Measurements from ENCODE around the gene ATG7.
A peak's percentile ranks its signal among the peaks of the same experiment; 100 is the strongest.
"Not testable (repeated sequence)": the region's sequence is repeated elsewhere in the genome, so short reads cannot be mapped to it uniquely, and the experiment has no call there.

ATG7 gene

GRCh38 chr3:11254876-11255275, 17.3 kb upstream of the ATG7 start:
- Histone ChIP-seq H3K27me3 (ENCODE audit: control insufficient read depth in 1 of 2, insufficient read depth in 2 of 2, low read length in 2 of 2) (no peaks in the 10 kb centered on the region), H3K4me3 (ENCODE audit: low read depth in 1 of 2, low read length in 2 of 2) (no peak overlapping the region), H3K9ac (ENCODE audit: low read length) (no peak overlapping the region), H3K4me1 (ENCODE audit: insufficient read depth, low read length) (no peaks in the 10 kb centered on the region), H3K27ac (ENCODE audit: low read depth, low read length) (no peak overlapping the region), H3K36me3 (ENCODE audit: insufficient read depth, low read length) (peaks cover 7% of the 10 kb centered on the region), H3K9me3 (ENCODE audit: low read length) (no peaks in the 10 kb centered on the region)

GRCh38 chr3:11255537-11255936, 16.7 kb upstream of the ATG7 start:
- H3K27ac ChIP-seq (ENCODE audit: low read depth, low read length); H3K4me3 ChIP-seq (ENCODE audit: low read depth in 1 of 2, low read length in 2 of 2); H3K4me1 ChIP-seq (ENCODE audit: insufficient read depth, low read length); H3K9ac ChIP-seq (ENCODE audit: low read length); H3K9me3 ChIP-seq (ENCODE audit: low read length); H3K27me3 ChIP-seq (ENCODE audit: control insufficient read depth in 1 of 2, insufficient read depth in 2 of 2, low read length in 2 of 2); H3K36me3 ChIP-seq (ENCODE audit: insufficient read depth, low read length): not testable (repeated sequence)

- H3K4me1 ChIP-seq (ENCODE audit: insufficient read depth, low read length), result no peaks in the 10 kb centered on the region
- no peaks in the 10 kb centered on the region for H3K27me3 ChIP-seq (ENCODE audit: control insufficient read depth in 1 of 2, insufficient read depth in 2 of 2, low read length in 2 of 2)
These were observed 13.2 kb upstream of the ATG7 start for GRCh38 chr3:11258958-11259357.

GRCh38 chr3:11260460-11260859, 11.7 kb upstream of the ATG7 start:
- H3K4me1 ChIP-seq (ENCODE audit: insufficient read depth, low read length), result no peaks in the 10 kb centered on the region
- H3K36me3 ChIP-seq (ENCODE audit: insufficient read depth, low read length), result peaks cover 7% of the 10 kb centered on the region
- H3K27me3 ChIP-seq (ENCODE audit: control insufficient read depth in 1 of 2, insufficient read depth in 2 of 2, low read length in 2 of 2), result no peaks in the 10 kb centered on the region
- no peak overlapping the region for H3K27ac ChIP-seq (ENCODE audit: low read depth, low read length)
- H3K9ac ChIP-seq (ENCODE audit: low read length), result no peak overlapping the region
- H3K4me3 ChIP-seq (ENCODE audit: low read depth in 1 of 2, low read length in 2 of 2), result no peak overlapping the region
- no peaks in the 10 kb centered on the region for H3K9me3 ChIP-seq (ENCODE audit: low read length)

More at GRCh38 chr3:11258958-11259357, 13.2 kb upstream of the ATG7 start:
- Histone ChIP-seq H3K27ac (ENCODE audit: low read depth, low read length) (no peak overlapping the region), H3K36me3 (ENCODE audit: insufficient read depth, low read length) (peaks cover 7% of the 10 kb centered on the region), H3K9ac (ENCODE audit: low read length) (no peak overlapping the region), H3K4me3 (ENCODE audit: low read depth in 1 of 2, low read length in 2 of 2) (no peak overlapping the region), H3K9me3 (ENCODE audit: low read length) (no peaks in the 10 kb centered on the region)

- Histone ChIP-seq H3K36me3 (ENCODE audit: insufficient read depth, low read length) (no peaks in the 10 kb centered on the region), H3K27ac (ENCODE audit: low read depth, low read length) (no peak overlapping the region), H3K4me1 (ENCODE audit: insufficient read depth, low read length) (peaks cover 13% of the 10 kb centered on the region), H3K4me3 (ENCODE audit: low read depth in 1 of 2, low read length in 2 of 2) (no peak overlapping the region), H3K27me3 (ENCODE audit: control insufficient read depth in 1 of 2, insufficient read depth in 2 of 2, low read length in 2 of 2) (no peaks in the 10 kb centered on the region), H3K9ac (ENCODE audit: low read length) (no peak overlapping the region), H3K9me3 (ENCODE audit: low read length) (no peaks in the 10 kb centered on the region)
These were observed 3.2 kb upstream of the ATG7 start for GRCh38 chr3:11269007-11269406.

GRCh38 chr3:11272906-11273574, 843 bp downstream of the ATG7 start:
- Histone ChIP-seq H3K9ac (ENCODE audit: low read length) (peak overlapping the region; percentile 97), H3K27ac (ENCODE audit: low read depth, low read length) (peak overlapping the region; percentile 79), H3K4me1 (ENCODE audit: insufficient read depth, low read length) (peaks cover 17% of the 10 kb centered on the region), H3K27me3 (ENCODE audit: control insufficient read depth in 1 of 2, insufficient read depth in 2 of 2, low read length in 2 of 2) (no peaks in the 10 kb centered on the region), H3K9me3 (ENCODE audit: low read length) (no peaks in the 10 kb centered on the region), H3K36me3 (ENCODE audit: insufficient read depth, low read length) (no peaks in the 10 kb centered on the region), H3K4me3 (ENCODE audit: low read depth in 1 of 2, low read length in 2 of 2) (peak overlapping the region; percentile 94 to 100)

- H3K9ac ChIP-seq (ENCODE audit: low read length), result no peak overlapping the region
- no peaks in the 10 kb centered on the region for H3K27me3 ChIP-seq (ENCODE audit: control insufficient read depth in 1 of 2, insufficient read depth in 2 of 2, low read length in 2 of 2)
- H3K4me3 ChIP-seq (ENCODE audit: low read depth in 1 of 2, low read length in 2 of 2), result no peak overlapping the region
- peaks cover 17% of the 10 kb centered on the region for H3K4me1 ChIP-seq (ENCODE audit: insufficient read depth, low read length)
- H3K27ac ChIP-seq (ENCODE audit: low read depth, low read length), result no peak overlapping the region
- H3K9me3 ChIP-seq (ENCODE audit: low read length), result no peaks in the 10 kb centered on the region
- H3K36me3 ChIP-seq (ENCODE audit: insufficient read depth, low read length), result no peaks in the 10 kb centered on the region
These were observed 1.7 kb downstream of the ATG7 start for GRCh38 chr3:11273891-11274291.

- H3K4me3 ChIP-seq (ENCODE audit: low read depth in 1 of 2, low read length in 2 of 2), result no peak overlapping the region
These were observed 2.5 kb downstream of the ATG7 start for GRCh38 chr3:11274566-11275142.

GRCh38 chr3:11275926-11276325, 3.7 kb downstream of the ATG7 start:
- H3K9me3 ChIP-seq (ENCODE audit: low read length), result no peaks in the 10 kb centered on the region
- no peaks in the 10 kb centered on the region for H3K27me3 ChIP-seq (ENCODE audit: control insufficient read depth in 1 of 2, insufficient read depth in 2 of 2, low read length in 2 of 2)
- H3K36me3 ChIP-seq (ENCODE audit: insufficient read depth, low read length), result peaks cover 3% of the 10 kb centered on the region
- H3K27ac ChIP-seq (ENCODE audit: low read depth, low read length), result no peak overlapping the region
- H3K9ac ChIP-seq (ENCODE audit: low read length), result no peak overlapping the region
- no peak overlapping the region for H3K4me3 ChIP-seq (ENCODE audit: low read depth in 1 of 2, low read length in 2 of 2)
- H3K4me1 ChIP-seq (ENCODE audit: insufficient read depth, low read length), result peaks cover 17% of the 10 kb centered on the region

More at GRCh38 chr3:11274566-11275142, 2.5 kb downstream of the ATG7 start:
- no peaks in the 10 kb centered on the region for H3K9me3 ChIP-seq (ENCODE audit: low read length)
- H3K27me3 ChIP-seq (ENCODE audit: control insufficient read depth in 1 of 2, insufficient read depth in 2 of 2, low read length in 2 of 2), result no peaks in the 10 kb centered on the region
- no peak overlapping the region for H3K27ac ChIP-seq (ENCODE audit: low read depth, low read length)
- H3K9ac ChIP-seq (ENCODE audit: low read length), result no peak overlapping the region
- H3K4me1 ChIP-seq (ENCODE audit: insufficient read depth, low read length), result peaks cover 17% of the 10 kb centered on the region
- H3K36me3 ChIP-seq (ENCODE audit: insufficient read depth, low read length), result no peaks in the 10 kb centered on the region

- peaks cover 17% of the 10 kb centered on the region for H3K4me1 ChIP-seq (ENCODE audit: insufficient read depth, low read length)
- H3K9ac ChIP-seq (ENCODE audit: low read length), result no peak overlapping the region
- H3K27ac ChIP-seq (ENCODE audit: low read depth, low read length), result no peak overlapping the region
- no peaks in the 10 kb centered on the region for H3K9me3 ChIP-seq (ENCODE audit: low read length)
- H3K36me3 ChIP-seq (ENCODE audit: insufficient read depth, low read length), result peaks cover 4% of the 10 kb centered on the region
- H3K4me3 ChIP-seq (ENCODE audit: low read depth in 1 of 2, low read length in 2 of 2), result no peak overlapping the region
- no peaks in the 10 kb centered on the region for H3K27me3 ChIP-seq (ENCODE audit: control insufficient read depth in 1 of 2, insufficient read depth in 2 of 2, low read length in 2 of 2)
These were observed 4.7 kb downstream of the ATG7 start for GRCh38 chr3:11276901-11277300.

- no peaks in the 10 kb centered on the region for H3K27me3 ChIP-seq (ENCODE audit: control insufficient read depth in 1 of 2, insufficient read depth in 2 of 2, low read length in 2 of 2)
- peak overlapping the region; percentile 44 for H3K27ac ChIP-seq (ENCODE audit: low read depth, low read length)
- H3K4me1 ChIP-seq (ENCODE audit: insufficient read depth, low read length), result peaks cover 24% of the 10 kb centered on the region
- H3K9ac ChIP-seq (ENCODE audit: low read length), result no peak overlapping the region
- H3K4me3 ChIP-seq (ENCODE audit: low read depth in 1 of 2, low read length in 2 of 2), result peak overlapping the region in 1 of 2 donors; percentile 25
- peaks cover 8% of the 10 kb centered on the region for H3K36me3 ChIP-seq (ENCODE audit: insufficient read depth, low read length)
- H3K9me3 ChIP-seq (ENCODE audit: low read length), result no peaks in the 10 kb centered on the region
These were observed 10.3 kb downstream of the ATG7 start for GRCh38 chr3:11282250-11283138.
